Muscle of leg (tissue), 11 donors: Measurements from ENCODE around the gene BICRAL. TPM values are rescaled to one million over a fixed set of nuclear protein-coding genes. Genes with fewer than 3 reads are reported as not detected.

Source experiments
- DNase-seq: peaks from one replicate; pipeline ENCODE4 v3.0.0; 2013
- H3K27ac ChIP-seq: one replicate; pipeline ENCODE4 v1.5.1; 2013; ENCODE audit warnings: mild to moderate bottlenecking, low read length, control low read depth
- H3K27me3 ChIP-seq: one replicate; pipeline ENCODE4 v1.6.1; 2013; ENCODE audit warnings: low read length; ENCODE audit not compliant: control insufficient read depth, insufficient read depth
- H3K36me3 ChIP-seq: one replicate; pipeline ENCODE4 v1.6.1; 2013; ENCODE audit warnings: low read length; ENCODE audit not compliant: control insufficient read depth, insufficient read depth
- H3K4me1 ChIP-seq: one replicate; pipeline ENCODE4 v1.6.1; 2013; ENCODE audit warnings: low read length; ENCODE audit not compliant: control insufficient read depth, insufficient read depth
- H3K4me3 ChIP-seq: one replicate; pipeline ENCODE4 v1.5.1; 2013; ENCODE audit warnings: low read length, control low read depth
- H3K9me3 ChIP-seq: replicated peaks from 2 replicates; pipeline ENCODE4 v1.6.1; 2013; ENCODE audit warnings: low read depth, low read length; ENCODE audit not compliant: control insufficient read depth
- WGBS: methylation state at CpG from one replicate; pipeline ENCODE4 v1.1.5; 2013; ENCODE audit warnings: missing lambda C conversion rate; ENCODE audit not compliant: insufficient coverage; 5-methylcytosine and 5-hydroxymethylcytosine counted together
- polyA plus RNA-seq, 8 donors: library from polyadenylated mRNA; unstranded; fragments of 120-200 nt; gene quantifications; one replicate each; pipeline versions ENCODE4 v1.2.1 to v1.2.3, GENCODE V29; 2013; ENCODE audit warnings: inconsistent platforms in 1 of 8, low replicate concordance in 1 of 8; ENCODE audit not compliant: insufficient read length in 8 of 8, insufficient read depth in 1 of 8
- total RNA-seq: library from RNA; stranded (reverse); fragments of 120-200 nt; gene quantifications from one replicate; pipeline ENCODE4 v1.2.4, GENCODE V29; 2013

BICRAL gene
- total and polyA plus RNA-seq, 9 donors = 8.1 to 12.8 (median 10.6) TPM

DNA sequence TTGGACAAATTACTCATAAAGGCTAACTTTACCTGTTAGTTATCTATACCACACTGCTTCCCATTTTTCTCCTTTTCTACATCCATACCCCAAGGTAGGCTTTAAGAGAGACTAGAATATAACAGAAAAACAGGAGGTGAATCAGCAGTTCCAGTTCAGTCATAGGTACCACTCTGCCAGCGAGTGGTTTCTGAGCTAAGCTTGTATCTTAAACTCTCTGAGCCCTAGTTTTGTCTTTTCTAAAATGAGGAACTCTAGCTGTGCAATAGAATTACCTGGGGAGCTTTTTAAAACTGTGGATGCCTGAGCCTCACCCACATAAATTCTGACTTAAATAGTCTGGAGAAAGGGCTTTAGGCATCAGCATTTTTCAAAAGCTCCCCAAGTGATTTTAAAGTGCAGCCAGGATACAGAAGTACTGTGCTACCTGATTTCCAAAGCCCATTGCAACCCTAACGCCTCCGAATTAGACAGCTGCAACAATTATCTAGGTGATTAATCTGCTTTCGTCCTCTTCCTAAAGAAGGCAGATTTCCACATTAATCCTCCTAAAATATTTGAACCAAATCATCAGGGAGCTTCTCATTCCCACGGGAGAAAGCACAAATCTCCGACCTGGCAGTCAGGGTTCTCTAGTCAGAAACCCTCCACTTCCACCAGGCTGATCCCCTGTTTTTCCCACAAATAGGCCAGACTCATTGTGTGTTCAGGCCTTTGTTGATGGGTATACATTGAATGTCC is 60.2 kb downstream of the BICRAL start:
- Histone ChIP-seq H3K4me1 (peaks cover 5% of the 10 kb centered on the region), H3K4me3 (no peak overlapping the region), H3K36me3 (peaks cover 10% of the 10 kb centered on the region), H3K27me3 (no peaks in the 10 kb centered on the region), H3K27ac (no peak overlapping the region), H3K9me3 (no peaks in the 10 kb centered on the region)
- no peak for DNase-seq
- 73% methylated on average over 6 of the region's 6 CpGs for WGBS

DNA sequence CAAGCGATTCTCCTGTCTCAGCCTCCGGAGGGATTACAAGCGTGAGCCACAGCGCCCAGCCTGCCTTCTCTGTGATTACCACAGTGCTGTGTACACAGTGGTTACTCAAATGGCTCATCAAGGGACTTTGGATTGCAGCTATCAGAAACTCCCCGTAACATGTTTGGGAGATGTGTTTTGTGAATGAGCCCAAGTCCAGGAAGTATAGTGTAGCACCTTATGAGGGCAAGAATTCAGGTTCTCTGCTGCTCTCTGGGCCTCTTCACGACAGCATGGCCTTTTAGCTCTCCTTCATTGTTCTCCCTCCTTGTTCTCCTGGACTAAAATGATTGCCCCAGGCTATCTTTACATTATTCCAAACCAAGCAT is 63.5 kb downstream of the BICRAL start:
- H3K4me1 ChIP-seq = peaks cover 5% of the 10 kb centered on the region
- no peaks in the 10 kb centered on the region for H3K27me3 ChIP-seq
- peaks cover 8% of the 10 kb centered on the region for H3K36me3 ChIP-seq
- DNase-seq = no peak
- H3K9me3 ChIP-seq = no peaks in the 10 kb centered on the region
- H3K4me3 ChIP-seq = no peak overlapping the region
- no peak overlapping the region for H3K27ac ChIP-seq
- WGBS = 93% methylated on average over 5 of the region's 6 CpGs

DNA sequence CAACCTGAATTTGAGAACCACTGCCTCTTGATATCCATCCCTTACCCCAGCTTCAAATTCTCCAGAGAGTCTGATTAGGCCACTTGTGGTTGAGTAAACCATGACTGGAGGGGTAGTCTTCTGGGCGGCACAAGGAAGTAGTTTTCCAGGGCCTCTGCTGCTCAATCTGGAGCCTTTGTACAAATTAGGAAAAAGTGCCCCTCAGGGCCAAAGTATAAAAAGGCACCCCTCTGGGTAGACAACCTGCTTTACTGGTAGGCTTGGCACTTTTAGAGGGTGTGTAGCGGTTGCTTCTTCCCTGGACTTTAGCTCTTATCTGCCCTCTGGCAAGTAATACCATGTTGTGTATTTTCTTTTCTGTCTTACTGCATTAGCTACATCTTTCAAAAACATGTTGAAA is 64.7 kb downstream of the BICRAL start:
- Histone ChIP-seq H3K27me3 (no peaks in the 10 kb centered on the region), H3K4me3 (no peak overlapping the region), H3K9me3 (no peaks in the 10 kb centered on the region), H3K4me1 (peaks cover 5% of the 10 kb centered on the region), H3K36me3 (peaks cover 8% of the 10 kb centered on the region), H3K27ac (no peak overlapping the region)
- 100% methylated on average over 1 of the region's 2 CpGs for WGBS
- no peak for DNase-seq

DNA sequence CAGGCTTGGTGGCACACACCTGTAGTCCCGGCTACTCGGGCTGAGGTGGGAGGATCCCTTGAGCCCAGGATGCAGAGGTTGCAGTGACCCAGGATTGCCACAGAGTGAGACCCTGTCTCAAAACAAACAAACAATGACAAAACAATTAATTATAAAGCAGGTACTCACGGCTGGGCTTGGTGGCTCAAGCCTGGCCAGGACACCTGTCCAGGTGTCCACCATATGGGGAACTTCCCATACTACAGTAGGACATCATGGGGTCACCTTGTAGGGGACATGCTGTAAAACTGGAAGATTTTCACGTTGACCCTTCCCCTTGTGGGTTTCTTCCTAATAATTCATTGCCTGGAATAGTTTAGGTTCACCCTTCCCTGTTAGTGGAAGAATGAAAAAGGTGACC is 66.8 kb downstream of the BICRAL start:
- peaks cover 21% of the 10 kb centered on the region for H3K36me3 ChIP-seq
- no peak overlapping the region for H3K4me3 ChIP-seq
- DNase-seq = no peak
- no peak overlapping the region for H3K27ac ChIP-seq
- H3K9me3 ChIP-seq = no peaks in the 10 kb centered on the region
- WGBS = no CpG with 5 or more reads among the region's 4 CpGs
- H3K4me1 ChIP-seq = peaks cover 5% of the 10 kb centered on the region
- no peaks in the 10 kb centered on the region for H3K27me3 ChIP-seq

DNA sequence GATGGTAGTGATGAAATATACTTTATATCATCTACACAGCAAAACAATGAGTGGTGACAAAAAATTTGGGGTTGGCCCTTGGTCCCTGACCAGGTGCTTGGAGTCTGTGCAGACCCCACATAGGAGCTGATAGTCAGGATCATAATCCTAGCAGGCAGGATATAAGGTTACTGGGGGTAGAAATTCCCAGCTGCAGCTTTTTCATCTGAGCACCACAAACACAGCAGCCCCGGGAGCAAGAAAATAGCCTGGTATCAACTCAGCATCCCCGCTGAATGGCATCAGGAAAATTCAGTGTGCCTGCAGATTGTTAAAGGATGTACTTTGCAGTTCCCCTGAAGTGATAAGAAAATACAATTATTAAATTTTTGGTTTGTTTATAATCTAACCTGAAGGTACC is 69.7 kb downstream of the BICRAL start:
- H3K36me3 ChIP-seq = peaks cover 36% of the 10 kb centered on the region
- no peak overlapping the region for H3K27ac ChIP-seq
- no peaks in the 10 kb centered on the region for H3K9me3 ChIP-seq
- H3K27me3 ChIP-seq = no peaks in the 10 kb centered on the region
- no peak overlapping the region for H3K4me3 ChIP-seq
- H3K4me1 ChIP-seq = no peaks in the 10 kb centered on the region
- DNase-seq = no peak
- no CpG with 5 or more reads among the region's 2 CpGs for WGBS

- WGBS = no CpG with 5 or more reads among the region's 1 CpG
- Histone ChIP-seq H3K4me3 (no peak overlapping the region), H3K27me3 (no peaks in the 10 kb centered on the region), H3K27ac (no peak overlapping the region), H3K4me1 (no peaks in the 10 kb centered on the region), H3K36me3 (peaks cover 65% of the 10 kb centered on the region), H3K9me3 (no peaks in the 10 kb centered on the region)
- no peak for DNase-seq
These were observed 78.2 kb downstream of the BICRAL start for GRCh38 chr6:42860036-42860435.

- no peak for DNase-seq
- Histone ChIP-seq H3K36me3 (peaks cover 67% of the 10 kb centered on the region), H3K4me3 (no peak overlapping the region), H3K27me3 (no peaks in the 10 kb centered on the region), H3K4me1 (no peaks in the 10 kb centered on the region), H3K9me3 (no peaks in the 10 kb centered on the region), H3K27ac (no peak overlapping the region)
- 83% methylated on average over 2 of the region's 6 CpGs for WGBS
These were observed 78.6 kb downstream of the BICRAL start for GRCh38 chr6:42860481-42860880.

GRCh38 chr6:42864602-42865001 is 82.8 kb downstream of the BICRAL start:
- no peak for DNase-seq
- Histone ChIP-seq H3K36me3 (peaks cover 59% of the 10 kb centered on the region), H3K4me1 (no peaks in the 10 kb centered on the region), H3K4me3 (no peak overlapping the region), H3K27me3 (no peaks in the 10 kb centered on the region), H3K27ac (no peak overlapping the region), H3K9me3 (no peaks in the 10 kb centered on the region)
- 89% methylated on average over 8 of the region's 8 CpGs for WGBS

GRCh38 chr6:42870145-42870936 is 88.5 kb downstream of the BICRAL start:
- Histone ChIP-seq H3K4me1 (no peaks in the 10 kb centered on the region), H3K27ac (no peak overlapping the region), H3K27me3 (no peaks in the 10 kb centered on the region), H3K36me3 (peaks cover 27% of the 10 kb centered on the region), H3K9me3 (no peaks in the 10 kb centered on the region), H3K4me3 (no peak overlapping the region)
- no CpG with 5 or more reads among the region's 2 CpGs for WGBS
- DNase-seq = no peak

DNA sequence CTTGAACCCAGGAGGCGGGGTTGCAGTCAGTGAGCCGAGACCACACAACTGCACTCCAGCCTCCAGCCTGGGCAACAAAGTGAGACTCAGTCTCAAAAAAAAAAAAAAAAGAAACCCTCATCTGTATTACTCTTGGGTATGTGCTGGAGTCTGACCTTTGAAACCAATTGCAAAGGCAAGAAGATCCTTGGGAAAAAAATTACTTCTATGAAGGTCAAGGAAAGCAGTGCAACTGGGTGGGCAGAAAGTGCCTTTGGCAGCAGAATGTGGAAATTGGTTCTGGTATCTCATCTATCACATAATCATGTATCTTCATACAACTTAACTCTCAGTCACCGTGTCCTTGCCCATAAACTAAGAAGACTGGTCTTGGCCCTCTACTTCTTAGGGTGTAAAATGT is 89.9 kb downstream of the BICRAL start:
- Histone ChIP-seq H3K4me1 (no peaks in the 10 kb centered on the region), H3K27ac (no peak overlapping the region), H3K9me3 (no peaks in the 10 kb centered on the region), H3K4me3 (no peak overlapping the region), H3K36me3 (peaks cover 19% of the 10 kb centered on the region), H3K27me3 (no peaks in the 10 kb centered on the region)
- no CpG with 5 or more reads among the region's 3 CpGs for WGBS
- no peak for DNase-seq
